Measurements from ENCODE around the gene ST8SIA1. TPM values are rescaled to one million over a fixed set of nuclear protein-coding genes. Genes with fewer than 3 reads are reported as not detected.

ST8SIA1 gene
- total RNA-seq, 1 experiment from 2014 or later: not detected

GRCh38 chr12:22252057-22252456 is 82.5 kb downstream of the ST8SIA1 start (continued):
- TF ChIP-seq ZBTB33 (IDR thresholded peaks at IDR 0.05; ENCODE audit: extremely low read depth, insufficient replicate concordance, low read length) (no peak), ELF1 (IDR thresholded peaks at IDR 0.05; ENCODE audit: borderline replicate concordance, low read depth) (no peak), RAD21 (IDR thresholded peaks at IDR 0.05; ENCODE audit: low read depth) (no peak)

- no peak for TF ChIP-seq ELF1 (IDR thresholded peaks at IDR 0.05; ENCODE audit: borderline replicate concordance, low read depth)
- TF ChIP-seq SP1 (IDR thresholded peaks at IDR 0.05; ENCODE audit: low read depth): no peak
- TF ChIP-seq ZBTB33 (IDR thresholded peaks at IDR 0.05; ENCODE audit: extremely low read depth, insufficient replicate concordance, low read length): no peak
- TF ChIP-seq CEBPB (IDR thresholded peaks at IDR 0.05; ENCODE audit: low read depth): no peak
- no peak for TF ChIP-seq POLR2AphosphoS5 (IDR thresholded peaks at IDR 0.05; ENCODE audit: low read depth, low read length)
- no peak for TF ChIP-seq RAD21 (IDR thresholded peaks at IDR 0.05; ENCODE audit: low read depth)
- no peak for TF ChIP-seq REST (IDR thresholded peaks at IDR 0.05; ENCODE audit: low read depth)
- TF ChIP-seq FOSL1 (IDR thresholded peaks at IDR 0.05; ENCODE audit: low read depth): no peak
- TF ChIP-seq ATF3 (IDR thresholded peaks at IDR 0.05): no peak
- no peak for TF ChIP-seq JUND (IDR thresholded peaks at IDR 0.05)
- TF ChIP-seq TCF7L2 (IDR thresholded peaks at IDR 0.05; ENCODE audit: borderline replicate concordance, extremely low read depth, insufficient read depth, insufficient read length): no peak
- no peak for TF ChIP-seq CBX3 (IDR thresholded peaks at IDR 0.05; ENCODE audit: low read depth)
- TF ChIP-seq EGR1 (IDR thresholded peaks at IDR 0.05; ENCODE audit: low read depth): no peak
- no peak for TF ChIP-seq SIN3A (IDR thresholded peaks at IDR 0.05; ENCODE audit: low read depth)
- TF ChIP-seq EZH2 (IDR thresholded peaks at IDR 0.05): no peak
- ATAC-seq: no peak
- H3K79me2 ChIP-seq (ENCODE audit: insufficient read depth, low read length): no peaks in the 10 kb centered on the region
These were observed 83.7 kb downstream of the ST8SIA1 start for GRCh38 chr12:22250762-22251161.

More at GRCh38 chr12:22250762-22251161, 83.7 kb downstream of the ST8SIA1 start:
- Histone ChIP-seq H3K9me2 (ENCODE audit: insufficient read depth) (no peaks in the 10 kb centered on the region), H2AFZ (ENCODE audit: low read depth, low read length, poor library complexity, severe bottlenecking) (no peak overlapping the region), H3K4me1 (ENCODE audit: control insufficient read depth in 1 of 2, insufficient read depth in 2 of 2, low read length in 2 of 2) (no peaks in the 10 kb centered on the region), H3K36me3 (ENCODE audit: control insufficient read depth in 1 of 2, insufficient read depth in 2 of 2, low read length in 2 of 2) (no peaks in the 10 kb centered on the region), H3K4me3 (replicated peaks in 1 of 2; ENCODE audit: low read depth in 1 of 2, low read length in 2 of 2) (no peak overlapping the region), H3K9ac (ENCODE audit: low read length) (no peak overlapping the region), H3K27me3 (ENCODE audit: insufficient read depth, low read length) (no peaks in the 10 kb centered on the region; the same call in 1 of the 2 replicates), H3K27ac (ENCODE audit: low read depth, low read length) (no peak overlapping the region), H3K4me2 (ENCODE audit: low read length) (no peak overlapping the region), H3K9me3 (ENCODE audit: control insufficient read depth in 1 of 2, insufficient read depth in 1 of 2, low read depth in 1 of 2, low read length in 2 of 2) (no peaks in the 10 kb centered on the region), H4K20me1 (ENCODE audit: insufficient read depth) (no peaks in the 10 kb centered on the region)
- RAD21 ChIA-PET (ENCODE audit: low non-redundant PET in 1 of 2, low total read pairs in 2 of 2, uncharacterized antibody in 2 of 2, unreplicated experiment in 2 of 2): no interaction called here
- intact Hi-C loops (cut with micrococcal nuclease): no loop called here
- POLR2A ChIA-PET: no interaction called here
- CTCF ChIA-PET: no interaction called here
- DNase-seq (ENCODE audit: low read depth, low spot score): no peak
- no TSS peak for BruUV-seq (replicated peaks)
